SK-N-SH (cell line): ENCODE results near the gene PLVAP.

Experiments
- CTCF ChIP-seq: fragments of 200-600 bp; sonication (generic); IDR thresholded peaks from 2 replicates; pipeline ENCODE4 v1.6.1; 2017; ENCODE audit warnings: antibody characterized with exemption, mild to moderate bottlenecking, moderate library complexity
- JUND ChIP-seq: IDR thresholded peaks from 2 replicates; pipeline ENCODE4 v1.4.0; 2012
- MAX ChIP-seq: IDR thresholded peaks from 2 replicates; pipeline ENCODE4 v1.4.0; 2012; ENCODE audit warnings: low read depth
- NFIC ChIP-seq: IDR thresholded peaks from 2 replicates; pipeline ENCODE4 v1.4.0; 2012; ENCODE audit warnings: borderline replicate concordance
- POLR2AphosphoS5 ChIP-seq: IDR thresholded peaks from 2 replicates; pipeline ENCODE4 v1.6.1; 2012; ENCODE audit warnings: low read depth, low read length
- RFX5 ChIP-seq: IDR thresholded peaks from 2 replicates; pipeline ENCODE4 v1.6.1; 2012; ENCODE audit warnings: mild to moderate bottlenecking, improper control_type of control experiment, low read length

- TF ChIP-seq CTCF: no peak
- TF ChIP-seq RFX5: no peak
- no peak for TF ChIP-seq POLR2AphosphoS5
- no peak for TF ChIP-seq MAX
- no peak for TF ChIP-seq NFIC
- TF ChIP-seq JUND: no peak
Measured at GRCh38 chr19:17312189-17313113, 64.7 kb downstream of the PLVAP start.
